Vagina (tissue), 2 donors: ENCODE results near the gene CLEC16A. TPM values are rescaled to one million over a fixed set of nuclear protein-coding genes. Genes with fewer than 3 reads are reported as not detected.

Source experiments
- DNase-seq, 2 donors: peaks; one replicate each; pipeline ENCODE4 v3.0.0-alpha.2; 2017; ENCODE audit errors: extremely low spot score in 2 of 2
- H3K27ac ChIP-seq: fragments of 200-600 bp; sonication (generic); one replicate; pipeline ENCODE4 v1.5.1; 2019
- H3K27me3 ChIP-seq: fragments of 200-600 bp; sonication (generic); one replicate; pipeline ENCODE4 v1.5.1; 2019
- H3K36me3 ChIP-seq, 2 donors: fragments of 200-600 bp; sonication (generic); one replicate each; pipeline ENCODE4 v1.5.1; 2017 to 2019
- H3K4me1 ChIP-seq: fragments of 200-600 bp; sonication (generic); one replicate; pipeline ENCODE4 v1.5.1; 2019
- H3K4me3 ChIP-seq, 2 donors: fragments of 200-600 bp; sonication (generic); 1 replicate in 1 of 2; 2 replicates in 1 of 2; pipeline ENCODE4 v1.5.1; 2016 to 2019
- H3K9me3 ChIP-seq: fragments of 200-600 bp; sonication (generic); one replicate; pipeline ENCODE4 v1.5.1; 2019
- CTCF ChIP-seq, 3 experiments: fragments of 450-650 bp in 2 of 3; fragments of 200-600 bp in 1 of 3; sonication (generic) in 1 of 3; IDR thresholded peaks; one replicate each; pipeline ENCODE4 v1.5.1; 2017 to 2019; ENCODE audit warnings: antibody characterized with exemption in 3 of 3, mild to moderate bottlenecking in 2 of 3, moderate library complexity in 2 of 3
- POLR2A ChIP-seq, 2 donors: fragments of 450-650 bp; IDR thresholded peaks; one replicate each; pipeline ENCODE4 v1.6.1; 2017; ENCODE audit warnings: antibody characterized with exemption in 2 of 2, mild to moderate bottlenecking in 2 of 2, moderate library complexity in 2 of 2
- POLR2AphosphoS5 ChIP-seq, 2 donors: sonication (generic); formaldehyde crosslinking; IDR thresholded peaks; one replicate each; pipeline ENCODE4 v1.9.0; 2017; ENCODE audit warnings: antibody characterized with exemption in 2 of 2, mild to moderate bottlenecking in 2 of 2, low read depth in 1 of 2; ENCODE audit not compliant: insufficient read depth in 1 of 2
- intact Hi-C: fragments of 100-400 bp; cut with DNase I; formaldehyde crosslinking; loops from one replicate; pipeline ENCODE4 v1.15.1; 2023
- total RNA-seq: library from RNA; depleted of rRNA; stranded (reverse); fragments of >200 nt; gene quantifications from one replicate; pipeline ENCODE4 v1.2.3, GENCODE V29; 2016

The CLEC16A gene
- total RNA-seq, 1 donor from 2014 or later = 21.6 TPM

GRCh38 chr16:11131706-11132105, 187.3 kb downstream of the CLEC16A start:
- no peak for DNase-seq
- H3K36me3 ChIP-seq = peaks cover 0 to 1% of the 10 kb centered on the region in 2 donors
- H3K4me3 ChIP-seq = no peak overlapping the region
- peak overlapping the region; percentile 86 for H3K27ac ChIP-seq
- intact Hi-C loops = no loop called here
- no peaks in the 10 kb centered on the region for H3K9me3 ChIP-seq
- H3K27me3 ChIP-seq = no peaks in the 10 kb centered on the region
- H3K4me1 ChIP-seq = peaks cover 58% of the 10 kb centered on the region
- no peak for TF ChIP-seq POLR2A (IDR thresholded peaks at IDR 0.05)
- TF ChIP-seq POLR2AphosphoS5 (IDR thresholded peaks at IDR 0.05; ENCODE audit: insufficient read depth in 1 of 2, low read depth in 1 of 2) = no peak
- TF ChIP-seq CTCF (IDR thresholded peaks at IDR 0.05) = no peak

- DNase-seq = peak in 1 of 2 donors; percentile 92
- H3K9me3 ChIP-seq = no peaks in the 10 kb centered on the region
- no peaks in the 10 kb centered on the region for H3K36me3 ChIP-seq
- intact Hi-C loops = no loop called here
- H3K27me3 ChIP-seq = no peaks in the 10 kb centered on the region
- H3K4me3 ChIP-seq = no peak overlapping the region
- peak overlapping the region; percentile 76 for H3K27ac ChIP-seq
- peaks cover 48% of the 10 kb centered on the region for H3K4me1 ChIP-seq
- TF ChIP-seq POLR2A (IDR thresholded peaks at IDR 0.05) (no peak), CTCF (IDR thresholded peaks at IDR 0.05) (no peak), POLR2AphosphoS5 (IDR thresholded peaks at IDR 0.05; ENCODE audit: insufficient read depth in 1 of 2, low read depth in 1 of 2) (peak; percentile 41 to 96)
Measured at GRCh38 chr16:11133344-11133943, 189.1 kb downstream of the CLEC16A start.

GRCh38 chr16:11134722-11135463, 190.5 kb downstream of the CLEC16A start:
- intact Hi-C loops = no loop called here
- H3K27me3 ChIP-seq = no peaks in the 10 kb centered on the region
- no peak for DNase-seq
- no peak overlapping the region for H3K4me3 ChIP-seq
- H3K27ac ChIP-seq = no peak overlapping the region
- no peaks in the 10 kb centered on the region for H3K9me3 ChIP-seq
- TF ChIP-seq CTCF (IDR thresholded peaks at IDR 0.05) (no peak), POLR2AphosphoS5 (IDR thresholded peaks at IDR 0.05; ENCODE audit: insufficient read depth in 1 of 2, low read depth in 1 of 2) (no peak), POLR2A (IDR thresholded peaks at IDR 0.05) (no peak)
- peaks cover 36% of the 10 kb centered on the region for H3K4me1 ChIP-seq
- no peaks in the 10 kb centered on the region for H3K36me3 ChIP-seq

- intact Hi-C loops = no loop called here
Measured at GRCh38 chr16:11135464-11135973, 191.2 kb downstream of the CLEC16A start.

More at GRCh38 chr16:11135464-11135973, 191.2 kb downstream of the CLEC16A start:
- H3K27ac ChIP-seq = no peak overlapping the region
- peaks cover 30% of the 10 kb centered on the region for H3K4me1 ChIP-seq
- no peak overlapping the region for H3K4me3 ChIP-seq
- H3K9me3 ChIP-seq = no peaks in the 10 kb centered on the region
- no peaks in the 10 kb centered on the region for H3K36me3 ChIP-seq
- H3K27me3 ChIP-seq = no peaks in the 10 kb centered on the region
- no peak for DNase-seq
- no peak for TF ChIP-seq CTCF (IDR thresholded peaks at IDR 0.05)
